Stimulated activated naive CD4-positive, alpha-beta T cell (primary cell): ENCODE data around the gene OTOGL.
A peak's percentile ranks its signal among the peaks of the same experiment; 100 is the strongest.
"Not testable (repeated sequence)": the region's sequence is repeated elsewhere in the genome, so short reads cannot be mapped to it uniquely, and the experiment has no call there.

Experiments
- DNase-seq, 6 experiments: peaks; one replicate each; lab custom pipeline; 2025; lab: John Stamatoyannopoulos, UW

The OTOGL gene

GRCh38 chr12:80222261-80222660, 122.9 kb downstream of the OTOGL start:
- no peak for DNase-seq

- DNase-seq = no peak
Measured at GRCh38 chr12:80226576-80226975, 127.2 kb downstream of the OTOGL start.

- not testable (repeated sequence) for DNase-seq
Measured at GRCh38 chr12:80227904-80228303, 128.6 kb downstream of the OTOGL start.

- no peak for DNase-seq
Measured at GRCh38 chr12:80230068-80230467, 130.7 kb downstream of the OTOGL start.

DNA sequence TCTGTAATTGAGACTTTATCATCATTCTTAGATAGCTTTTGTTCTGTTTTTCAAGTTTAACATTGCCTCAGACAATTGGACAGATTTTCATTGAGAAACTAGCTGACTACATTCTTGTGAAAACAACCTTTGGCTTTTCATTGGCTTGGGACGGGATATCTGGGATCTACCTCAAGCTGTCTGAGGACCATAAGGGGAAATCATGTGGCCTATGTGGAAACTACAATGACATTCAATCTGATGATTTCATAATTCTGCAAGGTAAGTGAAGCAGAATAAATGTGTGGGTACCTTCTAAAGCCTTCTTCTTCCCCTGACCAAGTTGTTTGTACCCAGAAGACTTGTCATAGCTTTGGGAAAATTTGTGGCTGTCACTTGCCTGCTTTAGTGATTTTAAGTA, 133.5 kb downstream of the OTOGL start:
- DNase-seq = no peak

DNA sequence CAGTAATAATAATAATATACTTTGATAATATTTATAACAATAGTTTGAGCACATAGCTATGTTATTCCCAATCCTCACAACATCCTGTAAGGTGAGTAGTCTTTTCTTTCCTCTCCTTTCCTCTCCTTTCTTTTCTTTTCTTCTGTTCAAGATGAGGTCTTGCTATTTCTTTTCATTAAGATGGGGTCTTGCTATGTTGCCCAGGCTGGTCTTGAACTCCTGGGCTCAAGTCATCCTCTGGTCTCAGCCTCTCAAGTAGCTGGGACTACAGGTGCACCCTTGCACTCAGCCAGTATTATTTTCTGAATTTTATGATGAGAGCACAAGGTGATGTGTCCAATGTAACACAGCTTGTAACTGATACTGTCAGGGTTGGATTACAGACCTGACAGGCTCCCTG, 134.6 kb downstream of the OTOGL start:
- no peak for DNase-seq

- DNase-seq = no peak
Measured at GRCh38 chr12:80234667-80235066, 135.3 kb downstream of the OTOGL start.

DNA sequence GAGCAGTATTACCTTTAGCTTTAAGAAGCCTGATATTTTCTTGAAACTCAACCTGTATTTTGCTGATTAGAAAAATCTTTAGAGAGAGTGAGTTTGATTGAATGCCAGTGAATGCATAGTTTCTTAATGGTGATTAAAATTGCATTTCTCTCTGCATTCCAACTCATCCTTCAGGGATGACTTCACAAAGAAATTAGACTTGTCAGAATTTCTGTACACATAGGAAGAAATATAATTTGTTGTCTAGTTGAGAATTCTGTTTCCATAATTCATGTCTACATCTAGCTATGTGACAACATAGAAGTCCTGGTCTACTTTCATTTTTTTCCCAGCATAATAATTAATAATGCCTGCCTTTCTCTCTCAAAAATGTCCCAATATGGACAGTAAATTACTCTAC, 136.6 kb downstream of the OTOGL start:
- no peak for DNase-seq

DNA sequence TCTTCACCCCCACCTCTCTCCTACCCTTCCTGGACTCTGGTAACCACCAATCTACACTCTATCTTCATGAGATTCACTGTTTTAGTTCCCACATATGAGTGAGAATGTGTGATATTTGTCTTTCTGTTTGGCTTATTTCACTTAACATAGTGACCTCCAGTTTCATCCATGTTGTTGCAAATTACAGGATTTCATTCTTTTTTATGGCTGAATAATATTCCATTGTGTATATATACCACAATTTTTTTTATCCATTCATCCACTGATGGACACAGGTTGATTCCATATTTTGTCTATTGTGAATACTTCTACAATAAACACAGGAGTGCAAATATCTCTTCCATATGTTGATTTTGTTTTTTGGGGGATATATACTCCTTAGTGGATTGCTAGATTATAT, 140.5 kb downstream of the OTOGL start:
- no peak for DNase-seq

- no peak for DNase-seq
Measured at GRCh38 chr12:80241576-80242273, 142.4 kb downstream of the OTOGL start.

GRCh38 chr12:80242321-80242720, 143.0 kb downstream of the OTOGL start:
- no peak for DNase-seq

- DNase-seq = not testable (repeated sequence)
Measured at GRCh38 chr12:80249581-80249980, 150.2 kb downstream of the OTOGL start.

DNA sequence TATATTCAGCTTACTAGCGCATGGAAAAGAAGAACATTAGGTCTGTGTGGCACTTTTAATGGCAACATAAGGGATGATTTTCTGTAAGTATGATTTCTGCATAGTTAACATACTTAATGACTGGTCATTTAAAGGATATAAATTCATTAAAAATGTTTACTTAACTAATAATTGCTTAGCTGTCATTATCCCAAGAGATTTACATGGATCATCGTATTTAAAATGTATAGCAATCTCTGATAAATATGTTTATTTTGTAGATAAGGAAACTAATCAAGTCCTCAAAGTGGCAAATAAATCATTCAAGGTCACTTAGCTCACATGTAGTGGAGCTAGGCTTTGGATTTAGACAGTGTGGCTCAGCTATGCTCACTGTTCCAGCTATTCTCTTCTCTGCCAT, 158.6 kb downstream of the OTOGL start:
- DNase-seq = no peak

GRCh38 chr12:80260269-80260668, 160.9 kb downstream of the OTOGL start:
- no peak for DNase-seq

DNA sequence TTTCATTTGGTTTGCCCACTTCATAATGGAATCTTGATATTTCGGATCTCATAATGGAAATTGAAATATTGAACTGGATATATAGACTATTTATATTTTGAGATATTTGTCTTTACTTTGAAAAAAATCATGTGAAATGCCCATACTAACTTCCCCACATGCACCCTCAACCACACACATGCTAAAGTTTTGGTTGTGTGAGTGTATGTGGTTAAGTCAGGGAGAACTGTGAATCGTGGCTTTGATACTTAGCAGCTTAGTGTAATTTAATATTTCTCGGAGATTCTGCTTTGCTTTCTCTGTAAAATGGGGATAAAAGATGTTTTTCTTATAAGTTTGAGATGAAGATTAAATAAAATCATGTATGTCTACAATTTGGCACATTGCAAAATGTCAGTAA, 162.1 kb downstream of the OTOGL start:
- no peak for DNase-seq

GRCh38 chr12:80262346-80262745, 163.0 kb downstream of the OTOGL start:
- DNase-seq = no peak

DNA sequence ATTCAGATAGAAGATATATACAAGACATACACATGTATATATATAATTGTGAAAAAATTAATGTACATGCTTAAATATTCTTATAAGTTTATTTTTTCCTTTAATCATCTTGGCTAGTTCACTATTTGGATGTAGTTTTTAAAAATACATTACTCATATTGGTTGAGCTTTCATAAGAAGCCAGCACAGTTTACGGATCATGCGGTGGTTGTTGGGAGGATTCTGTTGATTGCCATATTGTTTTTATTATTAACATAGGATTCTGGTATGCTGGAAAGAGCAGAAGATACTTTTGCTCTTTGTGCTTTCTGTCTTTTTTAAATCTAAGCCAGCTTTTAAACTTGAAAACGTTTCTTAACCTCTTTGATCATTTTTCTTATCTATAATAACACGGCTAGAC, 163.4 kb downstream of the OTOGL start:
- DNase-seq = no peak

DNA sequence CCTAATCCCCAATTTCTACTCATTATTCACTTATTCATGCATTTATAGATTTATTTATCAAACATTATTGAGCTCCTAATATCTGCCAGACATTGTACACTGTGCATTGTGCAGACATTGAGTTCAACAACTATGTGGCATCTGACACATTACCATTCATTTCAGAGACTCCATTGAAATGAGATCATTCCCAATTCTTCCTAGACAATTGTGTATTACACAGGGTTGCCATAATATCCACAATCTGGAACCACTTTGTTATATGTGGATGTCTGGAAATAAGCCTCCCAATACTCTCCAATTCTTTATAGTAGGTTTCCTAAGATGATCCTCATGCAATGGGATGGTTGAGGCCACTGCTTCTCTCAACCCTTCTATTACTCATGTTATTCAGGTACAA, 165.0 kb downstream of the OTOGL start:
- no peak for DNase-seq

DNA sequence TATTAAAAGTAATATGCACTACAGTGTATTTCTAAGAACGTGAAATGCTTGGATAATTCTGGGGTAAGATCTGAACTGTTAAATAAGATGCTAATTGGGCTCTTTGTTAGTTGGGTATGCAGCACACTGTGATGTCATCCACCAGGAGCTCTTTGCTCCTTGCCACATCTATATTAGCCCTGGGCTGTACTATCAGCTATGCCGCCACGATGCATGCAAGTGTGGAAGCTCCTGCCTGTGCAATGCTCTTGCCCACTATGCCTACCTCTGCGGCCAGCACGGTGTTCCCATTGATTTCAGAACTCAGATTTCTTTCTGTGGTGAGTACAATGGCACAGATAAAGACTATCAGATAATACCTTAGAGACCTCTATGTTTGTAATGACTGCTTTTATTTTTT, 165.6 kb downstream of the OTOGL start:
- DNase-seq = no peak

GRCh38 chr12:80268924-80269749, 169.8 kb downstream of the OTOGL start:
- no peak for DNase-seq

GRCh38 chr12:80269803-80270552, 170.6 kb downstream of the OTOGL start:
- peak in 2 of 6 experiments; percentile 16 for DNase-seq

DNA sequence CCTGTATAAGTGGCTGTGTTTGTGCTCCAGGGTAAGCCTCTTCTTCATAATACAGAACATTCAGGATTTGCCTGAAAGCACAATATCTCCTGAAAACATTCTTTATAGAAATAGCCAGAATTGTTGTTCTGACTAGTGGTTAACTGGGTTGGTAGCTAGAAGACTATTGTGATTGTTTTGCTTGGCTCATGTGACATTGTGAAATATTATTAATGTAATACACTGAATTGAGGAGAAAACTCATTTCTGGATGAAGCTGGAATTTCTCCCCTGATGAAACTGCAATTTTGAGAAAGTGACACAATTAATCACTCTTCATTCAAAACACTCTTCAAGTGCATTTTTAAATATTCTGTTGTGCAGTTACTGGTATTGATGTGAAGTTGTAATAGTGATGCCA, 172.4 kb downstream of the OTOGL start:
- no peak for DNase-seq

- DNase-seq = no peak
Measured at GRCh38 chr12:80272387-80272915, 173.1 kb downstream of the OTOGL start.
